Inflammatory macrophage treated with lipopolysaccharide for 4 hours (primary cell): Measurements from ENCODE around the gene CHMP5.
A peak's percentile ranks its signal among the peaks of the same experiment; 100 is the strongest.

Experiments
- DNase-seq: peaks from one replicate; pipeline ENCODE4 v3.0.0-alpha.2; 2020

CHMP5 gene

DNA sequence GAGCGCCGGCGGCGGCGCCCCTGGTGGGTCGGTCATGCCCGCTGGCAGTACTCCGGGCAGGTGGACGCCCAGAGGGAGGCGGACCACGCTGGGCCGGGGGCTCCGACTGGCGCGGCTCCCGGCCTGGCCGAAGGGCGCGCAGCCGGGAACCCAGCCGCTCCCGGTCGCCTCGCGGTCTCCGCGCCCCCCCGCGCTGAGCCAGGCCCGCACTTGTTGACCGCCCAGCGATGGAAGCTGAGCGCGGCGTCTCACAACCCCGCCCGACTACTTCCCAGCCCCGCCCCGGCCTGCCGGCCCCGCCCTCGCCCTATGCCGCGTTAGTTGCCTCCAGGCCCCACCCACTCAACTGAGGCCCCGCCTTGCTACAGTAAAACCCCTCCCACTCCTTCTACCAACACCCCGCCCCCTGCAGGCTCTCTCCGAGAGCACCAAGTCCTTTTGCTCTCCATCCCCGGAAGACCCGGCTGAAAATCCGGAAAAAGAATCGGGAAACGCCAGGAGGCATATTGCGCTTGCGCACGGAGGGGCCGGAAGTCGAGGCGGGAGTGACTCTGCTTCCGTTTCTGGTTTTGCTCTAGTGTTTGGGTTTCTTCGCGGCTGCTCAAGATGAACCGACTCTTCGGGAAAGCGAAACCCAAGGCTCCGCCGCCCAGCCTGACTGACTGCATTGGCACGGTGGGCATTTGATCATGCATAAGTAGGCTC lies at the start of gene CHMP5, which contains the start of gene BAG1:
Gene CHMP5 (plus strand): TSS at position 577 of the 705 bp plus-strand sequence. CDS start 30 bp downstream, at position 607.
Gene BAG1 (minus strand): TSS at position 236 of the 705 bp plus-strand sequence.
- DNase-seq: peak; percentile 100

DNA sequence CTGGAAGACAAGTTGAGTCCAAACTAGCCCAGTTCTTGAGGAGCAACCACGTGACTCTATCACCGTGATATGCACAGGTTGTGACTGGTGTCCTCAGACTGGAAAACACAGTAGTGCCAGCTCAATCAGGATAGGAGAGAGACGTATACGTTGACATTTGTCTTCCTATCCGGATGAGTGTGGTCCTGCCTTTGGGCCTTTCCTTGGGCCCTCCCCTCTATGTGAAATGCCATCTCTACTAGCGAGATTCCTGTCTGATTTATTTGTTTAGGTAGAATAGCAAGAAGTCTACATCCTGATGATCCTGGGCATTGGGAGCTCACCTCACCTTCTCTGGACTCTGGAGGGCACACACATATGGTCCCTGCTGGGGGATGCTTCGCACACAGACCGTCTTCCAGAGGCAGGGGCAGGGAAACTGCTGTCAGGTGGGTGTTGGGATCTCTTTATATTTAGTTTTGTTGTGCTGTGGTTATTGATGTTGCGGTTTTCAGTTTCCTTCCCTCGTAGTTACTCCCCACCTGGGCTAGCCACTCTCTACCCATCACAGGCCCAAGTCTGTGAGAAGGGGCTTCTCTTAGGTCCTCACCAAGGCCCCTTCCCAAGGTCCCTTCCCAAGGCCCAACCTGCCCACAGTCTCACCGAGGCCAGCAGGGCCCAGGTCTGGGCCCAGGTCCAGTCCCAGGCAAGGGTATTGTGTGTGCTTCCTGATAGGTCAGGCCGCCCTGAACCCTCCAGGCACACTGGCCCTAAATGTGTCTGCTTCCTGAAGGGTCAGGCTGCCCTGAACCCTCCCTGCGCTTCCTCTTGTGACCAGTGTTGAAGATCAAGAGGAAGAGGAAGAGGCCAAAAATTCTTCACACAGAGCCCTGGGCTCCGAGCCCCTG lies 43.9 kb upstream of the CHMP5 start:
- peak; percentile 30 for DNase-seq

DNA sequence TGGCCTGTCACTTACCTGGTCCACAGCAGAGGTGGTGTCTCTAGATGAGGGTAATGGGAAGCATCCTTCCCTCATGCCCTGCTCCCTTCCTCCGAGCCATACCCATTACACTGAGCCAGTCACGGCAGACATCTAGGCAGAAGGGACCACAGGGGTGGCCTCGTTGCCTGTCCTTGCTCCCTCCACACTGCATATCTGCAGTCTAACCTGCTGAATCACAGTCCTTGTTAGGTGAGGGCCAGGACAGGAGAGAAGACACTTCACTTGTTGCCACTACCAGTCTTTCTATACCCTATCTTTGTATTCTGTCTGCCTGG lies 43.3 kb upstream of the CHMP5 start:
- no peak for DNase-seq

DNA sequence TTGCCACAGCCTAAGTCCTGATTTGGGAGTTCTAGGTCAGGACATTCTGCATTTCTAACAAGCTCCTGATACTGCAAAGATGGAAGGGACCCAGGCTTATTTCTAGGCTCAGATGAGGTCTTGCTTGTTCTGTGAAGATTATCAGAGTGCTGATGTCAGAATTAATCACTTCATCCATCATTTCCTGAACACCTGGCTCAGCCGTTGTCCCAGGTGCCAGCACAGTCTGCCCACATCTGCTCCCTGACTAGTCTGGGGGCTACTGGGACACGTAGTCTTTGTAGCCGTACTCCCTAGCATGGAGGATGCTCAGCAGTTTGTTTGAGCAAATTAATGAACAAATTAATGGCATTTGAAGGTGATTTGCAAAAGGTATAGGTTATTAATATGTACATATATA lies 42.8 kb upstream of the CHMP5 start:
- no peak for DNase-seq

DNA sequence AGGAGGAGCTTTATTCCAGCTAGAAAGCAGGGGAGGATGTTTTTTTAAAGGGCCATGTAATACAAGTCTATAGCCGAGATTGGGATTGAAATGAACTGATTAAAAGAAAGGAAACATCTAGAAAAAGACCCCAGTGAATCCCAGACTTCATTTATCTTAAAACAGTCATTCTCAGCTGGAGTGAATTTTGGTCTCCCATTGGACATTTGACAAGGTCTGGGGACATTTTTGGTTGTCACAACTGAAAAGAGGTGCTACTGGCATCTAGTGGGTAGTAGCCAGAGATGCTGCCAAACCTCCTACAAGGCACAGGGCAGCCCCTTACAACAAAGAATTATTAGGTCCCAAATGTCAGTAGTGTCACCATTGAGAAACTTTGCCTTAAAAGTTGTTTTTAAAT lies 41.2 kb upstream of the CHMP5 start:
- peak; percentile 52 for DNase-seq

DNA sequence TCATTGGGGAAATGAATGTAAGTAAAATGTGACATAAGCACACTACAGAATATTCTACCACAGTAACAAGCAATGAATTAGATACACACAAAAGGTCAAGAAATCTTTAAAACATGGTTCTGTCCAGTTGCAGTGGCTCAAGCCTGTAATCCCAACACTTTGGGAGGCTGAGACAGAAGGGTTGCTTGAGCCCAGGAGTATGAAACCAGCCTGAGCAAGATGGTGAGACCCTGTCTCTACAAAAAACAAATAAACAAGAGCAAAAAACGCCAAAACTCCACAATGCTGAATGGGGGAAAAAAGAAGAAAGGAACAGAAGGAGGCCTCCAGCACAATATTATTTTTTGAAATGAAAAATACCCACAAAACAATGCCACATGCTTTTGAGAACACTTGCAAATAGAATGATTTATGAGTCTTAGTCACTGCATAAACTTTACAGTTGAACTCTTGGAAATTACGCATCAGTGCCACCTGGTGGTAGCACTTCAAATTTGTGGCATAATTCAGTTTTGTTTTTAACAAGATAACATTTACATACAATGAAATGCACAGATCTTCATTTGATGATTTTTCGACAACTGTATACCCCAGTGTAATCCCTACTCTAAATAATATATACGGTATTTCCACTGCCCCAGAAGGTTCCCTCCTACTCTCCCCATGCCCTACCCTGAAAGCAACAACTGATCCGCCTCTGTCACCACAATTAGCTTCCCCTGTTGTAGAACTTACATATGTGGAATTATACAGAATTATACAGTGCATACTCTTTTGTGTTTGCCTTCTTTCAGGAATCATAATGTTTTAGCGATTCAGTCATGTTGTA lies 39.3 kb upstream of the CHMP5 start:
- DNase-seq: peak; percentile 77

DNA sequence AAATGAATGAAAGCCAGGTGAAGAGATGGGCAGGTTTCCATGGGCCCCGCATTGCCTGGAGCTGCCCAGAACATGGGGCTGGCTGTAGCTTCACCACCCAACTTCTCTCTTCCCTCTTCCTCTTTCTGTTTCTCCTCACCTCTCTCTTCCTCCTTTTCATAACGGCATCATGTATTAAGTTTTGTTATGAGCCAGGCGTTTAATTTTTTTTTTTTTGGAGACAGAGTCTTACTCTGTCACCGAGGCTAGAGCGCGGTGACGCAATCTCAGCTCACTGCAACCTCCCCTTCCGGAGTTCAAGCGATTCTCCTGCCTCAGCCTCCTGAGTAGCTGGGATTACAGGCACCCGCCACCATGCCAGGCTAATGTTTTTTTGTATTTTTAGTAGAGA lies 37.8 kb upstream of the CHMP5 start:
- peak; percentile 97 for DNase-seq

DNA sequence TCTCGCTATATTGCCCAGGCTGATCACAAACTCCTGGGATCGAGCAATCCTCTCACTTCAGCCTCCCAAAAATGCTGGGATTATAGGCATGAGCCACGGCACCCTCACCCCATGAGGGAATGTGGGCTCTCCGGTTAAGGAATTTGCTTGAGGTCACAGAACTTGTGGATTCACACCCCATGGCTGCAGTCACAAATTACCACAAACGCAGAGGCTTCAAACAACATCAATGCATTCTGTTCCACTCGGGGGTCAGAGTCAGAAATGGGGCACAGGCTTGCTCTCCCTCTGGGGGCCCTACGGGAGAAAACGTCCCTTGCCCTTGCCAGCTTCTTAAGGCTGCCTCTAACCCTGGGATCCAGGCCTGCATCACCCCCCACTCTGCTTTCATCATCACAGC lies 37.1 kb upstream of the CHMP5 start:
- DNase-seq: no peak

DNA sequence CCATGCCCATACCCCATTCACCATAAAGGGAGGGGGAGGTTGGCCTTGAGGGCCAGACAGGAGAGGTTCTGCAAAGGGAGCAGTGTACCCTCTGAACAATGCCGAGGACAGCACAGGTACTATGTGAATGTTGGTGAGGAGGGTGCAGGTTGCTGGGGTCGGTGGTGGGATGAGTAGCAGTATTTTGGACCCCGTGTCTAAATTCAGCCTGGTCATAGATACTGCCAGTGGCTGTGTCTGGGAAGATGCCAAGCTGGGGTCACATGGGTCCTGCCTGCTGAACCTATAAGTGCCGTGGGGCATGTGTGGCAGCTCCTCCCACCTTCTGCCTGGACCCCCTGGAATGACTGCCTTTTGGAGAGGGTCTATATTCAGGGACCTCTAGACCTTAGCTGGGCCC lies 36.2 kb upstream of the CHMP5 start:
- DNase-seq: no peak

DNA sequence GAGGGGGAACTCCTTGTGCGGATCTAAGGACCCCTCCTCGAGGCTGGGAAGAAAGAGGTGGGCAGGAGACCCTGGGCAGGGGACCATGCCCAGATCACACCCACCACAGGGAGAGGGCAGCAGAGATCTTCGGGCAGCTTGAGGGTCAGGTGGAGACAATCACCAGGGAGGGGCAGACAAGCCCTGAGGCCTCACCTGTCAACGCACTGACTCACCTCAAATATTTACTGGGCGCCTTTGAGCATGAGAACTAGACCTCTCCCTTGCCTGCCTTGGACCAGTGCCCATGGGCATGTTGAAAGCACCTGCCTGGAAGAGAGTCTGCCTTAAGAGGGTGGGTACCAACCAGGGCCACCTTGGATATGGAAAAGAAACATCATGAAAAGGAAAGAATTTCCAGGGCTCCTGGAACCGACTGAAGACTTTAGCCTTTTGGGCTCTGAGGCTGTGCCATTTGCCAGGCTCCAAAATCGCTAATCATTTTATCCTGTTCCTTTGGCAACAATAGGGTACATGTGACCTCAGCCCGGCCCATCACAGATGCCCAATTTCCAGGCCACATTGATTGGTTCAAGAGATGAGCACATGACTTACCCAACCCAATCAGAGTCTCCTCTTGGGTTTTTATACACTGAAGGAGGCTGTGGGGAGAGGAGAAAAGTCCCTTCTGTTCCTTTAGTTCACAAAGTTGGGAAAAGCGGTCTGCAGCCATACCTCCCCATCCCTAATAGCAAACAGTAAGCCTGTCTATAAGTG lies 35.3 kb upstream of the CHMP5 start:
- DNase-seq: no peak

DNA sequence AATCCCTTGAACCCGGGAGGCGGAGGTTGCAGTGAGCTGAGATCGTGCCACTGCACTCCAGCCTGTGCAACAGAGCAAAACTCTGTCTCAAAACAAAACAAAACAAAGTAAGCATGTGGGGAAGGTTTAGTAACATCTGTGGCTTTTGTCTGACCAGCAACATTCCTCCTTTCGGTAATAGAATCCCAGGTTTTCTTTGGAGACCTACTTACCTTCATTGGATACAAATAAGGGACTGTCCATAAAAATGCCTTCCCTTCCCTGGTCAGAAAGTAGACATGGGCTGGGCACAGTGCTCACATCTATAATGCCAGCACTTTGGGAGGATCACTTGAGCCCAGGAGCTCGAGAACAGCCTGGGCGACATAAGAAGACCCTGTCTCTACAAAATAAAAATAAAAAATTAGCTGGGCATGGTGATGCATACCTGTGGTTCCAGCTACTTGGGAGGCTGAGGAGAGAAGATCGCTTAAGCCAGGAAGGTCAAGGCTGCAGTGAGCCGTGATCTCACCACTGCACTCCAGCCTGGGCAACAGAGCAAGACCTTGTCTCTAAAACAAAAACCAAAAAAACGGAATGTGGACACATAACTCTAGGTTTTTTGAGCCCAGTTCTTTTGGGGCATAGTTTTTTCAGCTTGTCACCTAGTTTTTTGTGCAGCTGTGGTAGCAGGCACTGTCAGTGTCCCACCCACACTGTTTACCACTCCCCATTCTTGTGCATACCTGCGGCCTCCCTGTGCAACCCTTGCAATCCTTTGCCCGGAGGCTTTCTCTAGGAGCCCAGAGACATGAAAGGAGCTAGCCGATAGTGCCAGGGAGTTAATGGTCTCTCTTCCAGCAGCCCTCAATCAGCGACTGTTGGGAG lies 33.9 kb upstream of the CHMP5 start:
- DNase-seq: no peak

DNA sequence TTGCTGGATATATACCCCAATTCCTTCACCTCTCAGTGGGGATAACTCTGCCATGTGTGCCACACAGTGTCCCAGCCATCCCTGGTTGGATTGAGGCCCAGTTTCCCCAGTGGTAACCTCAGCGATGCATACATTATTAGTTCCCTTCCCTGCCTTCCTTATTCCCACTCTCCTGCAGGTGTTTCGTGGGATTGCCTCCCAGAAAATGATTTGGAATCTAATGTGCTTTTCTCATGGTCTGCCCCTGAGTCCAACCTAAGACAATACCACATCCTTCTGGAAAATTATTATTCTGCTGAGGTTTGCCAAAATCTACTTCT lies 33.3 kb upstream of the CHMP5 start:
- DNase-seq: no peak

DNA sequence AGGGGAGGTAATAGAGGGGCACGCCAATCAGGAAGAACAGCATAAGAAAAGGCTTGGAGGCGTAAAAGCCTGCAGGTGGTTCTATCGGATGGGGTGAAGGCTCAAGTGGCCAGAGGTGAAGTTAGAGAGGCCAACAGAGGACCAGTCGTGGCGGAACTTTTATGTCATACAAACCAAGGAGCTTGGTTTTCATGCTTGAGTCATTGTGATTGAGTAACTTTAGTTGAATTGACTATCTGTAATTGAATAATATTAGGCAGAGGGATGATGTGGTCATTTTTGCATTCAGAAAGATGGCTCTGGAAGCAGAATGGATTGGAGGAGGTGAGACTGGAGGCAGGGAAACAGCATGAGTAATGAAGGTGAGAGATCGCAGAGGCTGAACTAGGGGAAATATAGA lies 32.0 kb upstream of the CHMP5 start:
- no peak for DNase-seq

DNA sequence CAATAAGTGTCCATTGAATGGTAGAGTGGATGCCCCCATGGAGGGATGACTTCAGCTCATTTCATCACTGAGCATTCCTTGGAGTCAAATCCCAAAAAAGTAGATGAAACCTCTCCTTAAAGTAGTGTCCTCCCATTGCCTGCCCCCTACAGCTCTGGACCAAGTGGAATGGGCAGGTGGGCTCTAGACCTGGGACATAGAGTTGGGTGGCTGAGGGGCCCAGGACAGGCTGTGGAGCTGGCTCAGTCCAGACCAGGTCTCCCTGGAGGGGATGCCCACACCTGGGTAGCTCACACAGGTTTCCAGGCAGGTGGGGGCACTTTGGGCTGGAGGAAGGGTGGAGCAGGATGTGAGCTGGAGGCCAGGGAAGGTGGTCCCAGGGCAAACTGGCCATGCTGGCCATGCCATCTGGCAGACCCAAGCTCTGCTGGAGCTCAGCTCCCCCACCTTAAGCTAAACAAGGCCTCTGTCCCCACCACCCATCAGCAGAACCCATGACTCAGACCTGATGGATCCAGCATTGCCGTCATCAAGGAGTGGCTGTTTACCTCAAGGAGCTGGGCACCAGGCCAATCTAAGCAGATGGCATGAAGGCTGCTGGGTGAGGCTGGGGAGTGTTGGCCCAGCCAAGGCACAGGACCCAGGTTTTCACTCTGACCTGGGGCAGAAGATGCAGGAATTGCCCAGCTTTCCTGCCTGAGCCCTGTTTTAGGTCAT lies 31.1 kb upstream of the CHMP5 start:
- no peak for DNase-seq

DNA sequence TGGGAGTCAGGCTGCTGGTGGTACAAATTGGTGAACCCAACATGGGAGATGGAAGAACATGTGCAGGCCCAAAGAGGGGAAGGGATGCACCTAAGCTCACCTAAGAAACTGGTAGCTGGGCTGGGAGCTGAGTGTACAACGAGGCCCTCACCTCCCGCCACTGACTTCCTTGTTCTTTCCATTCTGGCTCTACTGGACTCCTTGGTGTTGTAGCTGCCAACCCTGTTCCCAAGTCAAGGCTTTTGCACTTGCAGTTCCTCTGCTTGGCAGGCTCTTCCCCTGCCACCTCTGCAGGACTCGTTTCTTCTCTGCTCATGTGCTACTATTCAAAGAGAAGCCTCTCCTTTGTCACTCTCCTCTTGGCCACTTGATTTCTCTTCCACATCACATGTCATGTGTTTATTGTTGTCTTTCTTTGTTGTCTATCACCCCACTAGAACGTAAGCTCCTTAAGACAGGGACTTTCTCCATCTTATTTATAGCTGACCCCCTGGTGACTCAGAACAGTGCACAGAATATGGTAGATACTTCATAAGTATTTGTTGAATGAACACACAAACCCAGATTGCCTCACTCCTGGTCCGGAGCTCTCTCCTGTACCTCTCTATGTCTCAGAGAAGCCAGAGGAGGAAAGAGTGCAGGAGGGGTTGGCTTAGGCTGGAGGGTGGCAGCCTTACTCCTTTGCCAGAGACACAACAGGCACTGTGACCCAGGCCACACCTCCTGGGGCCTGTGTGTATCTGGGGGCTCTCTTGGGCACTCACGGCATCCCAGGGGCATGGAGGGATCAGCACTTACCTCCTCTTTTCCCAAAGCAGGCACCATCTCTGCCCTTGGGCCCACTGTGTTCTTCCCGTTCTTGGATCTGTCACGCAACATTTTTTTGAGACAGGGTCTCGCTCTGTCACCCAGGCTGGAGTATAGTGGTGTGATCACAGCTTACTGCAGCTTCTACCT lies 30.1 kb upstream of the CHMP5 start:
- DNase-seq: no peak

DNA sequence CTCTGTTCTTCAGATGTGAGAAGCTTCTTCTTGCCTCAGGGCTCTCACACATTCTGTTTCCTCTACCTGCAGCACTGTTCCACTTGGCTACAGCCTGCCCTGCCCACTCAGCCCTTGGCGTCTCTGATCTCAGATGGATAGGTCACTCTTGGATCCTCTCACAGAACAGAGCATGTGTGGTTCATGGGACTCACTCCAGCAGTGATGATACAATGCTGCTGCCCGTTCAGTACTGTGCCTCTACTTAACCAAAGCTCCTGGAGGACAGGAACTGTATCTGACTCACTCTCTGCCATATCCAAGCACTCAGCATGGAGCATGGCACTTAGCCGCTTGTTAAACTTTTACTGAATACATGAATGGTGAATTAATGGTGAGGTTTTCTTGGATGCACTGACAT lies 28.3 kb upstream of the CHMP5 start:
- no peak for DNase-seq

DNA sequence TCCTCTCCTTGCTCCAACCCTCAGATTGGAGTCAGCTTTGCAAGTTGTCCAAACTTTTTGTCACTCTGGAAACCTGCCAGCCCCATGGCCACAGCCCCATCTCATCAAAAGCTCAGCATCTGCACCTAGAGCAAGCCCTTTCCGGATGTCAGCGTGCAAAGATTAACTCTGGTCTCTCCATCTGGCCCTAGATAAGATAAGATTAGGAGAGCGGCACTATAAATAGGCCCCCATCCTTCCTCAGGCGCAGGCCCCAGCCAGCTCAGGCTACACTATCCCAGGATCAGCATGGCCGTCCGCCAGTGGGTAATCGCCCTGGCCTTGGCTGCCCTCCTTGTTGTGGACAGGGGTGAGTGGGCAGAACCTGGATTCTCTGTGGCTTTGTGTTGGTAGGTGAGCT lies 24.9 kb upstream of the CHMP5 start, which contains the start of gene SPINK4:
Gene SPINK4 (plus strand): TSS at position 247 of the 400 bp plus-strand sequence. CDS start 42 bp downstream, at position 289.
- no peak for DNase-seq

DNA sequence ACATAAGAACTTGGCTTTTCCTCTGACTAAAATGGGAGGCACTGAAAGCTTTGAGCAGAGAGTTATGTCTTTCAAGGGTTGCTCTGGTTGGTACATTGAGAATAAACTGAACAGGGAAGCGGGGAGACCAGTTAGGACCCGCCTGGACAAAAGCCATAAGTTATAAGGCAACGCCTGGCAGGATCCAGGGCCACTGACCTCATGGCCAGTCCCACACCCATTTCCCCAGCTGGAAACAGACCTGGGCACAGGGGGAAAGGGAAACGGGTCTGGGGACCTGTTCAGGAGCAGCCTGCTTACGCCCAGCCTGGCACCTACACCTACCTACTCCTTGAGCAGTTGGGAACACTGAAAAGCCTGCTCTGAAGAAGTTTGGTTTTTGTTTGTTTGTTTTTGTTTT lies 23.6 kb upstream of the CHMP5 start:
- no peak for DNase-seq

DNA sequence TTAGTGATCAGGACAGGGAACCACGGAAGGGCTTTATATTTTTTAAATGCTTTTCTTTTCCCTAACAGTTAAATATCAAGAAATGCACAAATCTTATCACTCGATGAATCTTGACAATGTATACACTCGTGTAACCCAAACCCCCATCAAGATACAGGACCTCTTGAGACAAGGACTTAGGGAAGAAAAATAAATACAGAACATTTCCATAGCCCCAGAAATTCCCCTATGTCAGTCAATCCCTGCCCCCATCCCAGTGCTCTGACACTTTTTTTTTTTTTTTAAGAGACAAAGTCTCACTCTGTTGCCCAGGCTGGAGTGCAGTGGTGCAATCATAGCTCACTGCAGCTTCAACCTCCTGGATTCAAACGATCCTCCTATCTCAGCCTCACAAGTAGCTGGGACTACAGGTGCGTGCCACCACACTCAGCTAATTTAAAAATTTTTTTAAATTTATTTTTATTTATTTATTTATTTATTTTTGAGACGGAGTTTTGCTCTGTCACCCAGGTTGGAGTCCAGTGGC lies 22.2 kb upstream of the CHMP5 start:
- no peak for DNase-seq
